Keratinocyte (primary cell): Measurements from ENCODE around the gene ARID5B. TPM values are rescaled to one million over a fixed set of nuclear protein-coding genes. Genes with fewer than 3 reads are reported as not detected.

Experiments
- DNase-seq: peaks from one replicate; pipeline ENCODE4 v3.0.0-alpha.2; 2011; ENCODE audit warnings: low read depth, missing footprints, low spot score
- FAIRE-seq: peaks from 2 replicates; lab custom pipeline; 2011; peaks lifted over from hg19 to GRCh38; lab: Jason Lieb, UNC
- H2AFZ ChIP-seq: 2 replicates; pipeline ENCODE4 v1.6.0; 2012; ENCODE audit warnings: low read length, control low read depth, inconsistent platforms; ENCODE audit not compliant: control insufficient read depth
- H3K27ac ChIP-seq: 2 replicates; pipeline ENCODE4 v1.5.1; 2011; ENCODE audit warnings: low read length; ENCODE audit not compliant: control insufficient read depth, insufficient read depth
- H3K27me3 ChIP-seq: 3 replicates; pipeline ENCODE4 v1.6.0; 2011; ENCODE audit warnings: low read length; ENCODE audit not compliant: control insufficient read depth, insufficient read depth; ENCODE audit errors: extremely low read depth
- H3K36me3 ChIP-seq, 2 experiments: 2 replicates in 1 of 2; 3 replicates in 1 of 2; pipeline ENCODE4 v1.5.1; 2011; ENCODE audit warnings: low read length in 2 of 2, mild to moderate bottlenecking in 1 of 2; ENCODE audit not compliant: control insufficient read depth in 2 of 2, insufficient read depth in 2 of 2; ENCODE audit errors: extremely low read depth in 1 of 2
- H3K4me1 ChIP-seq: 3 replicates; pipeline ENCODE4 v1.5.1; 2011; ENCODE audit warnings: low read length; ENCODE audit not compliant: control insufficient read depth, insufficient read depth; ENCODE audit errors: extremely low read depth
- H3K4me2 ChIP-seq: 3 replicates; pipeline ENCODE4 v1.6.0; 2011; ENCODE audit warnings: low read depth, low read length; ENCODE audit not compliant: control insufficient read depth, insufficient read depth; ENCODE audit errors: extremely low read depth
- H3K4me3 ChIP-seq, 3 experiments: fragments of 200-600 bp in 1 of 3; sonication (generic) in 1 of 3; 2 replicates in 2 of 3; 3 replicates in 1 of 3; pipeline ENCODE4 v1.5.1; 2011 to 2016; ENCODE audit warnings: low read length in 3 of 3, mild to moderate bottlenecking in 3 of 3, control low read depth in 2 of 3, inconsistent platforms in 1 of 3, low read depth in 1 of 3, mixed read lengths in 1 of 3, mixed run types in 1 of 3, moderate library complexity in 1 of 3; ENCODE audit not compliant: control insufficient read depth in 2 of 3, insufficient read depth in 2 of 3; ENCODE audit errors: extremely low read depth in 1 of 3
- H3K79me2 ChIP-seq: 2 replicates; pipeline ENCODE4 v1.6.0; 2012; ENCODE audit warnings: low read length; ENCODE audit not compliant: control insufficient read depth, insufficient read depth
- H3K9ac ChIP-seq: 3 replicates; pipeline ENCODE4 v1.6.0; 2011; ENCODE audit warnings: low read length; ENCODE audit not compliant: control insufficient read depth, insufficient read depth; ENCODE audit errors: extremely low read depth
- H3K9me1 ChIP-seq: 3 replicates; pipeline ENCODE4 v1.6.0; 2011; ENCODE audit warnings: low read length; ENCODE audit not compliant: control insufficient read depth, insufficient read depth; ENCODE audit errors: extremely low read depth
- H3K9me3 ChIP-seq: 2 replicates; pipeline ENCODE4 v1.5.1; 2012; ENCODE audit warnings: low read depth, low read length; ENCODE audit not compliant: control insufficient read depth
- H4K20me1 ChIP-seq: 3 replicates; pipeline ENCODE4 v1.6.0; 2011; ENCODE audit warnings: low read length; ENCODE audit not compliant: control insufficient read depth, insufficient read depth; ENCODE audit errors: extremely low read depth
- EZH2 ChIP-seq: IDR thresholded peaks from one replicate; pipeline ENCODE4 v1.6.1; 2012; ENCODE audit warnings: inconsistent platforms, mild to moderate bottlenecking, low read length, moderate library complexity
- dilution Hi-C: fragments of 300-500 bp; cut with MboI; formaldehyde crosslinking; loops from one replicate; pipeline ENCODE4 v1.7.0; 2020; ENCODE audit warnings: low sequenced_read_pairs; ENCODE audit not compliant: extremely low pct_ligation_motif_present
- polyA plus RNA-seq, 5 experiments: library from polyadenylated mRNA; depleted of rRNA in 3 of 5; stranded (reverse) in 3 of 5; stranded (forward) in 1 of 5; unstranded in 1 of 5; fragments of >200 nt; gene quantifications; 1 replicate in 1 of 5; 2 replicates in 3 of 5; 3 replicates in 1 of 5; pipeline versions ENCODE4 v1.2.1 to v1.2.3, GENCODE V29; 2011 to 2012; ENCODE audit warnings: missing spikeins in 2 of 5, low read depth in 1 of 5, low replicate concordance in 1 of 5
- TF ChIP-seq, protein P1 (sequence below), 3 experiments: IDR thresholded peaks in 1 of 3; conservative IDR thresholded peaks in 1 of 3; optimal IDR thresholded peaks in 1 of 3; 2 replicates in 2 of 3; 3 replicates in 1 of 3; pipeline versions ENCODE3 to v1.5.1; 2011; ENCODE audit warnings: low read length in 3 of 3, mild to moderate bottlenecking in 3 of 3, moderate library complexity in 2 of 3, control low read depth in 1 of 3, inconsistent platforms in 1 of 3; ENCODE audit not compliant: insufficient read depth in 2 of 3; ENCODE audit errors: extremely low read depth in 1 of 3

The ARID5B gene
- polyA plus RNA-seq, 1 donor (not counting 4 experiments of a cell fraction or from before 2014, with no cell fraction given), result 7.0 TPM

DNA sequence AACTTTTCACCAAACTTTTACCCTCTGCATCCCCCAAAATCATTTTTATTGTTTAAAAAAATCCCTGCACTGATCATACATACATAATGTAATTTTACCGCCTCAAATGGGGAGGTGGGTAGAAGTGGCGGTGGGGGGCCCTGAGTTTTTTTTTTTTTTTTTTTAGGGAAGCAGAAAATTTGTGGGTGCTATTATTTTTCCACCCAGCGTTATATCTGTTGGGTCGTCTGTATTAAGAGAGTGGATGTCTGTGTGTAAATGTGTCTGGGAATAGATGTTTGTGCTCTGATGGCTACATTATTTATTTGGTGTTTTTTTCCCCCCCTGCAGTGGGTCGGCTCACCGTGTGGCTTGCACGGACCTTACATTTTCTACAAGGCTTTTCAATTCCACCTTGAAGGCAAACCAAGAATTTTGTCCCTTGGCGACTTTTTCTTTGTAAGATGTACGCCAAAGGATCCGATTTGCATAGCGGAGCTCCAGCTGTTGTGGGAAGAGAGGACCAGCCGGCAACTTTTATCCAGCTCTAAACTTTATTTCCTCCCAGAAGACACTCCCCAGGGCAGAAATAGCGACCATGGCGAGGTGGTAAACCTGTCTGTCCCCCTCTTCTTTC lies 438 bp downstream of the ARID5B start:
- H3K4me2 ChIP-seq, result peak overlapping the region; percentile 62
- H3K9ac ChIP-seq, result peak overlapping the region; percentile 96
- no peaks in the 10 kb centered on the region for H3K36me3 ChIP-seq
- no peak for FAIRE-seq
- H3K27ac ChIP-seq, result peak overlapping the region; percentile 99
- no peaks in the 10 kb centered on the region for H3K27me3 ChIP-seq
- TF ChIP-seq, protein P1, sequence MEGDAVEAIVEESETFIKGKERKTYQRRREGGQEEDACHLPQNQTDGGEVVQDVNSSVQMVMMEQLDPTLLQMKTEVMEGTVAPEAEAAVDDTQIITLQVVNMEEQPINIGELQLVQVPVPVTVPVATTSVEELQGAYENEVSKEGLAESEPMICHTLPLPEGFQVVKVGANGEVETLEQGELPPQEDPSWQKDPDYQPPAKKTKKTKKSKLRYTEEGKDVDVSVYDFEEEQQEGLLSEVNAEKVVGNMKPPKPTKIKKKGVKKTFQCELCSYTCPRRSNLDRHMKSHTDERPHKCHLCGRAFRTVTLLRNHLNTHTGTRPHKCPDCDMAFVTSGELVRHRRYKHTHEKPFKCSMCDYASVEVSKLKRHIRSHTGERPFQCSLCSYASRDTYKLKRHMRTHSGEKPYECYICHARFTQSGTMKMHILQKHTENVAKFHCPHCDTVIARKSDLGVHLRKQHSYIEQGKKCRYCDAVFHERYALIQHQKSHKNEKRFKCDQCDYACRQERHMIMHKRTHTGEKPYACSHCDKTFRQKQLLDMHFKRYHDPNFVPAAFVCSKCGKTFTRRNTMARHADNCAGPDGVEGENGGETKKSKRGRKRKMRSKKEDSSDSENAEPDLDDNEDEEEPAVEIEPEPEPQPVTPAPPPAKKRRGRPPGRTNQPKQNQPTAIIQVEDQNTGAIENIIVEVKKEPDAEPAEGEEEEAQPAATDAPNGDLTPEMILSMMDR (optimal IDR thresholded peaks at IDR 0.05 in 1 of 3, IDR thresholded peaks at IDR 0.05 in 1 of 3, conservative IDR thresholded peaks at IDR 0.05 in 1 of 3; ENCODE audit: extremely low read depth in 1 of 3, insufficient read depth in 2 of 3, low read length in 3 of 3), result no peak
- no peak for TF ChIP-seq EZH2
- no peaks in the 10 kb centered on the region for H3K9me3 ChIP-seq
- dilution Hi-C loops, result no loop called here
- H3K4me3 ChIP-seq, result peak overlapping the region; percentile 66 to 89 (median 77)
- H3K9me1 ChIP-seq, result no peaks in the 10 kb centered on the region
- no peaks in the 10 kb centered on the region for H4K20me1 ChIP-seq
- DNase-seq, result no peak
- H3K4me1 ChIP-seq, result peaks cover 33% of the 10 kb centered on the region
- H2AFZ ChIP-seq, result peak overlapping the region; percentile 25
- peaks cover 30% of the 10 kb centered on the region for H3K79me2 ChIP-seq

DNA sequence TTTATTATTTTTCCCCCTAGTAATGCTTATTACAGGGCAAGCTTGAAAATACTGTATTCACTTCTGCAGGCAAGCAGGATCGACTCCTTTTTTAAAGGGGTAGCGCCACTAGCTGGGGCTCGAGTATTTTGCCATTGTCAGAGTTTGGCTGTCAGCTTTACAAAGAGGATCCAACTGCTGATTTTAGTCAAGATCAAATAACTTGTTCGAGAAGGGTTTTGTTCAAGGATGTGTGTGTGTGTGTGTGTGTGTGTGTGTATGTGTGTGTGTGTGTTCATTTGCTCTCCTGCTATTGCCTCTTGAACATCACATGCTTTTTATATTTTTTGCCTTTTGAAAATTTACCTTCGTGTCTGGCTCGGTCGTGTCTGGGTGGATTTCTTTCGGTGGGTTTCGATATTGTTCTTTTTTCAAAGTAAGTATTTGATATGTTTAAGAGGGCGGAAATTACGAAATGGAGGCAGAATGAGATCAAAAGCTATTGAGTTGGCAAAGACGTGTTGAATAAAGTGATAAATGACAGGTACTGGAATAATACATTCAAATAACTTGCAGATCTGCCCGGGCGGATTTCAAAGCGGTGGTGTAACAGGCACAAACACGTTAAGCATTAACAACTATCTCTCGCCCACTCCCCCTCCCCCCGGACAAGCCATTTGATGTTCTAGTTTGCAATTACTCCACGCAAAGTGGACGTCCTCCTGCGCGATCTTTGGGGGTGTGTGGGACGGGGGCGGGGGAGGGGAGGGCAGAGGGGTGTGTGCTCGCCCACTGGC lies 1.1 kb downstream of the ARID5B start:
- H3K4me3 ChIP-seq, result peak overlapping the region; percentile 66 to 89 (median 77)
- peak overlapping the region; percentile 25 for H2AFZ ChIP-seq
- H3K9ac ChIP-seq, result peak overlapping the region; percentile 96
- H3K27me3 ChIP-seq, result no peaks in the 10 kb centered on the region
- DNase-seq (peak; percentile 62), FAIRE-seq (peak; percentile 29)
- H3K9me1 ChIP-seq, result no peaks in the 10 kb centered on the region
- H3K27ac ChIP-seq, result peak overlapping the region; percentile 99
- H3K79me2 ChIP-seq, result peaks cover 34% of the 10 kb centered on the region
- H3K9me3 ChIP-seq, result no peaks in the 10 kb centered on the region
- peak overlapping the region; percentile 89 for H3K4me2 ChIP-seq
- TF ChIP-seq, protein P1 (optimal IDR thresholded peaks at IDR 0.05 in 1 of 3, IDR thresholded peaks at IDR 0.05 in 1 of 3, conservative IDR thresholded peaks at IDR 0.05 in 1 of 3; ENCODE audit: extremely low read depth in 1 of 3, insufficient read depth in 2 of 3, low read length in 3 of 3), result peak in 2 of 3 experiments; percentile 14 to 37
- no peak for TF ChIP-seq EZH2
- dilution Hi-C loops, result no loop called here
- peaks cover 26% of the 10 kb centered on the region for H3K4me1 ChIP-seq
- H3K36me3 ChIP-seq, result no peaks in the 10 kb centered on the region
- H4K20me1 ChIP-seq, result no peaks in the 10 kb centered on the region
